HuH-7.5 (cell line): Measurements from ENCODE around the gene CFC1.
"Not testable (repeated sequence)": the region's sequence is repeated elsewhere in the genome, so short reads cannot be mapped to it uniquely, and the experiment has no call there.

Experiments
- DNase-seq: peaks from one replicate; pipeline ENCODE4 v3.0.0; 2011; ENCODE audit warnings: low spot score

The CFC1 gene

GRCh38 chr2:130582970-130583369, 16.4 kb downstream of the CFC1 start:
- DNase-seq, result not testable (repeated sequence)

- DNase-seq, result not testable (repeated sequence)
Measured at GRCh38 chr2:130581491-130581890, 17.9 kb downstream of the CFC1 start.

- DNase-seq, result not testable (repeated sequence)
Measured at GRCh38 chr2:130579121-130579520, 20.3 kb downstream of the CFC1 start.

- not testable (repeated sequence) for DNase-seq
Measured at GRCh38 chr2:130577559-130577958, 21.8 kb downstream of the CFC1 start.

GRCh38 chr2:130576209-130576784, 23.1 kb downstream of the CFC1 start:
- not testable (repeated sequence) for DNase-seq

- not testable (repeated sequence) for DNase-seq
Measured at GRCh38 chr2:130574230-130574629, 25.1 kb downstream of the CFC1 start.

- not testable (repeated sequence) for DNase-seq
Measured at GRCh38 chr2:130571929-130572328, 27.4 kb downstream of the CFC1 start.

- DNase-seq, result not testable (repeated sequence)
Measured at GRCh38 chr2:130566165-130566564, 33.2 kb downstream of the CFC1 start.

GRCh38 chr2:130556441-130556840, 42.9 kb downstream of the CFC1 start:
- DNase-seq, result not testable (repeated sequence)

- not testable (repeated sequence) for DNase-seq
Measured at GRCh38 chr2:130554178-130554577, 45.2 kb downstream of the CFC1 start.

GRCh38 chr2:130549475-130549874, 49.9 kb downstream of the CFC1 start:
- not testable (repeated sequence) for DNase-seq

- DNase-seq, result not testable (repeated sequence)
Measured at GRCh38 chr2:130548418-130548817, 51.0 kb downstream of the CFC1 start.

GRCh38 chr2:130544978-130545377, 54.4 kb downstream of the CFC1 start:
- DNase-seq, result not testable (repeated sequence)

- DNase-seq, result not testable (repeated sequence)
Measured at GRCh38 chr2:130543785-130544528, 55.4 kb downstream of the CFC1 start.

- not testable (repeated sequence) for DNase-seq
Measured at GRCh38 chr2:130542789-130543188, 56.6 kb downstream of the CFC1 start.
